Neuronal stem cell (in vitro differentiated cells): Measurements from ENCODE around the gene SYNE3.
"Not testable (repeated sequence)": the region's sequence is repeated elsewhere in the genome, so short reads cannot be mapped to it uniquely, and the experiment has no call there.

ENCODE experiments used
- DNase-seq: peaks from one replicate; pipeline ENCODE4 v3.0.0-alpha.2; 2013; ENCODE audit warnings: low spot score
- H2AFZ ChIP-seq: one replicate; pipeline ENCODE4 v1.6.1; 2013; ENCODE audit warnings: mild to moderate bottlenecking, low read length, inconsistent platforms
- H2AK5ac ChIP-seq: 2 replicates; pipeline ENCODE4 v1.6.1; 2013; ENCODE audit warnings: low read depth, mild to moderate bottlenecking, inconsistent platforms, low read length, moderate library complexity, mixed read lengths
- H2BK120ac ChIP-seq: 2 replicates; pipeline ENCODE4 v1.6.1; 2013; ENCODE audit warnings: low read depth, mild to moderate bottlenecking, inconsistent platforms, low read length, moderate library complexity, mixed read lengths
- H2BK12ac ChIP-seq: one replicate; pipeline ENCODE4 v1.6.1; 2013; ENCODE audit warnings: low read length, inconsistent platforms
- H2BK15ac ChIP-seq: 2 replicates; pipeline ENCODE4 v1.6.1; 2013; ENCODE audit warnings: mild to moderate bottlenecking, low read length, inconsistent platforms, mixed read lengths
- H2BK5ac ChIP-seq: one replicate; pipeline ENCODE4 v1.6.1; 2013; ENCODE audit warnings: inconsistent platforms, mild to moderate bottlenecking, low read length, moderate library complexity
- H3K14ac ChIP-seq: one replicate; pipeline ENCODE4 v1.6.1; 2013; ENCODE audit warnings: low read length, inconsistent platforms
- H3K18ac ChIP-seq: 2 replicates; pipeline ENCODE4 v1.6.1; 2013; ENCODE audit warnings: low read length, inconsistent platforms
- H3K23ac ChIP-seq: 2 replicates; pipeline ENCODE4 v1.6.1; 2013; ENCODE audit warnings: low read depth, mild to moderate bottlenecking, mixed read lengths, low read length, inconsistent platforms; ENCODE audit not compliant: poor library complexity
- H3K27ac ChIP-seq: replicated peaks from 3 replicates; pipeline ENCODE4 v1.5.1; 2013; ENCODE audit warnings: low read length, inconsistent platforms
- H3K27me3 ChIP-seq, 3 experiments: 2 replicates each; pipeline ENCODE4 v1.6.1; 2013; ENCODE audit warnings: low read length in 3 of 3, mild to moderate bottlenecking in 2 of 3, inconsistent platforms in 1 of 3, low read depth in 1 of 3, mixed read lengths in 1 of 3, moderate library complexity in 1 of 3; ENCODE audit not compliant: control insufficient read depth in 3 of 3, insufficient read depth in 3 of 3
- H3K36me3 ChIP-seq, 2 donors: replicated peaks in 1 of 2; 2 replicates each; pipeline ENCODE4 v1.6.1; 2013; ENCODE audit warnings: low read length in 2 of 2; ENCODE audit not compliant: control insufficient read depth in 2 of 2, insufficient read depth in 2 of 2
- H3K4ac ChIP-seq: 2 replicates; pipeline ENCODE4 v1.6.1; 2013; ENCODE audit warnings: inconsistent platforms, mild to moderate bottlenecking, low read length, moderate library complexity
- H3K4me1 ChIP-seq, 2 donors: 1 replicate in 1 of 2; 2 replicates in 1 of 2; pipeline ENCODE4 v1.6.1; 2013; ENCODE audit warnings: low read length in 2 of 2, low read depth in 1 of 2; ENCODE audit not compliant: control insufficient read depth in 2 of 2, insufficient read depth in 1 of 2
- H3K4me2 ChIP-seq: one replicate; pipeline ENCODE4 v1.6.1; 2013; ENCODE audit warnings: mild to moderate bottlenecking, low read length, inconsistent platforms; ENCODE audit not compliant: insufficient read depth, poor library complexity, severe bottlenecking
- H3K4me3 ChIP-seq, 2 donors: 2 replicates each; pipeline ENCODE4 v1.5.1; 2013; ENCODE audit warnings: low read length in 2 of 2, mild to moderate bottlenecking in 2 of 2, inconsistent platforms in 1 of 2, moderate library complexity in 1 of 2
- H3K79me1 ChIP-seq: one replicate; pipeline ENCODE4 v1.6.1; 2013; ENCODE audit warnings: low read depth, mild to moderate bottlenecking, inconsistent platforms, low read length, moderate library complexity
- H3K9ac ChIP-seq: one replicate; pipeline ENCODE4 v1.6.1; 2013; ENCODE audit warnings: mild to moderate bottlenecking, low read depth, low read length, inconsistent platforms; ENCODE audit not compliant: poor library complexity
- H3K9me3 ChIP-seq, 2 donors: replicated peaks in 1 of 2; 2 replicates each; pipeline versions ENCODE3 to v1.6.1; 2013; ENCODE audit warnings: low read length in 2 of 2, mild to moderate bottlenecking in 2 of 2, inconsistent platforms in 1 of 2, low read depth in 1 of 2, mixed read lengths in 1 of 2, moderate library complexity in 1 of 2; ENCODE audit not compliant: control insufficient read depth in 2 of 2, insufficient read depth in 1 of 2
- H4K8ac ChIP-seq: one replicate; pipeline ENCODE4 v1.6.1; 2013; ENCODE audit warnings: low read depth, mild to moderate bottlenecking, inconsistent platforms, low read length, moderate library complexity
- H4K91ac ChIP-seq: one replicate; pipeline ENCODE4 v1.6.1; 2013; ENCODE audit warnings: low read length, low read depth, mild to moderate bottlenecking, inconsistent platforms; ENCODE audit not compliant: poor library complexity
- WGBS, 2 donors: extraction: QIAGEN DNeasy Blood & Tissue Kit; methylation state at CpG; one replicate each; pipeline ENCODE4 v1.1.7; 2013; ENCODE audit warnings: missing lambda C conversion rate in 2 of 2, mixed read lengths in 1 of 2; ENCODE audit not compliant: insufficient read length in 2 of 2, insufficient replicate concordance in 1 of 2; ENCODE audit errors: extremely low coverage in 2 of 2; 5-methylcytosine and 5-hydroxymethylcytosine counted together

Gene SYNE3

DNA sequence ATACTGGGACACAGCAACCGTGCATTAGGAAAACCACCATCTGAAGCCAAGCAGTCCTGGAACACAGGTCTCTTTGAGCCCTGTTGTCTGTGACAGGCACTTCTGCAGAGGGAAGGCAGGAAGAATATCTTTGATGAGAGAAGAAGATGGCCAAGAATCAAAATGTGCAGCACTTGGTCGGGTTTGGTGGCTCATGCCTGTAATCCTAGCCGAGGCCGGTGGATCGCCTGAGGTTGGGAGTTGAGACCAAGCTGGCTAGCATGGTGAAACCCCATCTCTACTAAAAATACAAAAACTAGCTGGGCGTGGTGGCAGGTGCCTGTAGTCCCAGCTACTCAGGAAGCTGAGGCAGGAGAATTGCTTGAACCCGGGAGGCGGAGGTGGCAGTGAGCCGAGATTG is 6.1 kb downstream of the SYNE3 start:
- not testable (repeated sequence) for DNase-seq, H3K4ac ChIP-seq, H3K4me3 ChIP-seq, H3K79me1 ChIP-seq, H3K23ac ChIP-seq, H4K8ac ChIP-seq, H4K91ac ChIP-seq, H3K14ac ChIP-seq, H2BK15ac ChIP-seq, H2BK12ac ChIP-seq, H2BK5ac ChIP-seq, H3K4me2 ChIP-seq, H3K9ac ChIP-seq, H2AFZ ChIP-seq, H2BK120ac ChIP-seq, H3K9me3 ChIP-seq, H3K18ac ChIP-seq, H2AK5ac ChIP-seq, H3K36me3 ChIP-seq, H3K27ac ChIP-seq
- peaks cover 10 to 12% of the 10 kb centered on the region in 2 donors for H3K4me1 ChIP-seq
- H3K27me3 ChIP-seq: peaks cover 0 to 42% (median 1%) of the 10 kb centered on the region in 3 experiments
- WGBS, 2 donors: no CpG with 5 or more reads among the region's 9 CpGs

DNA sequence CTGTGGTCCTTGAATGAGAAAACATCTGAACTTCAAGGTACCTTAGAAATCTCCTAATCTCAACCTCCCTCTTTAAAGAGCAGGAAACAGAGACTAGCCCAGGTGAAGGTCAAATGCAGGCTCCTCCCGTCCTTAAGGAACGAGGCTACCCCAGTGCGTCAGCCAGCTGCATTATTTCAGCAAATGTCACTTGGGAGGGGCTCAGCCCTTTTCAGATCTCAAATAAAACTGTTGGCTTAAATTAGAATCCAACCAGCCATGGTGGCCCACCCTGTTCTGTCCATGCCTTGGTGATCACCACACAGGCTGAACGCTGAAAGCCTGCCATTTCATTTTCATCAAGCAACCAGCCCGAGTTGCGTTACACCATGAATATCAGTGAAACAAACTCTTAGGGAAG is 7.0 kb downstream of the SYNE3 start:
- H3K79me1 ChIP-seq: no peaks in the 10 kb centered on the region
- no peak overlapping the region for H3K4me3 ChIP-seq
- H2AFZ ChIP-seq: no peak overlapping the region
- H4K91ac ChIP-seq: no peak overlapping the region
- no peak overlapping the region for H3K4ac ChIP-seq
- no peak overlapping the region for H2BK120ac ChIP-seq
- H3K18ac ChIP-seq: no peak overlapping the region
- H3K14ac ChIP-seq: no peak overlapping the region
- no peak overlapping the region for H4K8ac ChIP-seq
- peaks cover 0 to 37% (median 0%) of the 10 kb centered on the region in 3 experiments for H3K27me3 ChIP-seq
- H3K36me3 ChIP-seq: no peaks in the 10 kb centered on the region
- no peak overlapping the region for H2BK12ac ChIP-seq
- no peaks in the 10 kb centered on the region for H3K9me3 ChIP-seq
- H3K4me1 ChIP-seq: peaks cover 2 to 4% of the 10 kb centered on the region in 2 donors
- no peak overlapping the region for H3K9ac ChIP-seq
- H3K23ac ChIP-seq: no peak overlapping the region
- H3K27ac ChIP-seq: no peak overlapping the region
- H3K4me2 ChIP-seq: no peak overlapping the region
- DNase-seq: no peak
- no CpG with 5 or more reads among the region's 6 CpGs for WGBS, 2 donors
- no peak overlapping the region for H2AK5ac ChIP-seq
- H2BK5ac ChIP-seq: no peak overlapping the region
- H2BK15ac ChIP-seq: no peak overlapping the region

DNA sequence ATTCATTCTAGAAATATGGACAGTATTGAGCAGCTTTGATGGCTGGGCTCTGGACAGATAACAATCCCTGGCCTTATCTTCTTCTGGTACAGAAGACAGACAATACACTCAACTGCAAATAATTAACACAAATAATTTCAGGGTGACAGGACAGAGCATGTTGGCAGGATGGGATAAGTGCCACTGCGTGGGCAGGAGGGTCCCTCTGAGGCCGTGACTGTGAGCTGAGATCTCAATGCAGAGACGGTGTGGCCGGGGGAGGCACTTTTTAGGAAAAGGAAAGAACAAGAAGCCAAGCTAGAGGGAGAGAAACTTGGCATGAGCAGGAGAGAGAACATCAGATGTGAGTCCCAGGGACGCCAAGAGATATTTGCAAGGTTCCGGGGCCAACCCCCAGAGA is 8.1 kb downstream of the SYNE3 start:
- H3K27me3 ChIP-seq: peaks cover 0 to 33% (median 0%) of the 10 kb centered on the region in 3 experiments
- H4K8ac ChIP-seq: no peak overlapping the region
- H2AFZ ChIP-seq: no peak overlapping the region
- H3K79me1 ChIP-seq: no peaks in the 10 kb centered on the region
- H2BK120ac ChIP-seq: no peak overlapping the region
- H3K9me3 ChIP-seq: no peaks in the 10 kb centered on the region
- no peak overlapping the region for H3K23ac ChIP-seq
- no peak overlapping the region for H3K9ac ChIP-seq
- H4K91ac ChIP-seq: no peak overlapping the region
- no peak overlapping the region for H3K14ac ChIP-seq
- H2BK15ac ChIP-seq: no peak overlapping the region
- no peaks in the 10 kb centered on the region for H3K4me1 ChIP-seq
- no peak overlapping the region for H3K4ac ChIP-seq
- no peak overlapping the region for H2BK5ac ChIP-seq
- no peak overlapping the region for H3K27ac ChIP-seq
- no peak overlapping the region for H2AK5ac ChIP-seq
- no peak overlapping the region for H3K18ac ChIP-seq
- H3K4me2 ChIP-seq: no peak overlapping the region
- WGBS, 2 donors: no CpG with 5 or more reads among the region's 6 CpGs
- DNase-seq: no peak
- H2BK12ac ChIP-seq: no peak overlapping the region
- H3K36me3 ChIP-seq: no peaks in the 10 kb centered on the region
- no peak overlapping the region for H3K4me3 ChIP-seq

DNA sequence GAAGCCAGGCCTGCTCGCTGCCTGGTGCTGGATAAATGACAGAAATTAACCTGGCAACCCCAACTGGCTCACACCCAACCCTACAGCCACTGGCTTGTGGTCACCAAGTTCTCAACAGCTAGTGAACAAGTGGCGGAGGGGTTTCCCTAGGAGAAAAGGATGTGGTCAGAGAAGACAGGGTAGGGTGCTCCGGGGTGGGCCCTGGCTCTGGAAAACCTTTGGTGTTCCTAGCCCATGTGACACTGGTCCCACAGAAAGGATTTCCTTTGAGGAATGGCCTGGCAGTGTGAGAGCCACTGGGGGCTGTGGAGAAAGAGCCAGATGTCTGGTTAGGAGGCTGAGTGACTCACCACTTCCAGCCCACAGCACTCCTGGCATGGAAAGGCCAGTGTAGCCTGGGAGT is 8.7 kb downstream of the SYNE3 start:
- Histone ChIP-seq H3K27ac (no peak overlapping the region), H4K8ac (no peak overlapping the region), H3K9me3 (no peaks in the 10 kb centered on the region), H3K4ac (no peak overlapping the region), H2AK5ac (no peak overlapping the region), H4K91ac (no peak overlapping the region), H2BK120ac (no peak overlapping the region), H3K4me2 (no peak overlapping the region), H3K79me1 (no peaks in the 10 kb centered on the region), H3K4me3 (no peak overlapping the region), H3K36me3 (no peaks in the 10 kb centered on the region), H3K4me1 (no peaks in the 10 kb centered on the region), H3K27me3 (peaks cover 0 to 33% (median 0%) of the 10 kb centered on the region in 3 experiments), H2AFZ (no peak overlapping the region), H3K14ac (no peak overlapping the region), H3K9ac (no peak overlapping the region), H3K23ac (no peak overlapping the region), H2BK5ac (no peak overlapping the region), H3K18ac (no peak overlapping the region), H2BK15ac (no peak overlapping the region), H2BK12ac (no peak overlapping the region)
- no peak for DNase-seq
- WGBS, 2 donors: no CpG with 5 or more reads among the region's 3 CpGs
